HL-60/S4 treated with retinoic acid at 250 ng/mL for 4 days and 3 days (cell line): ENCODE results near the gene SCIMP.
"Not testable (repeated sequence)": the region's sequence is repeated elsewhere in the genome, so short reads cannot be mapped to it uniquely, and the experiment has no call there.

Source experiments
- in situ Hi-C: fragments of 300-500 bp; cut with MboI; formaldehyde crosslinking; loops from 2 replicates; pipeline ENCODE4 v1.7.0; 2022; ENCODE audit warnings: low sequenced_read_pairs

SCIMP gene

GRCh38 chr17:5234645-5235576 is at the start of gene SCIMP:
Gene SCIMP, minus strand, starts transcription at chr17:5234860. Its CDS starts 105 bp downstream, at chr17:5234755.
- in situ Hi-C loops: no loop called here

- in situ Hi-C loops: no loop called here
These were observed 49.1 kb upstream of the SCIMP start for GRCh38 chr17:5283571-5284315.

- in situ Hi-C loops: no loop called here
These were observed 48.1 kb upstream of the SCIMP start for GRCh38 chr17:5282642-5283217.

GRCh38 chr17:5281814-5282641 is 47.4 kb upstream of the SCIMP start, which contains the start of gene RABEP1:
Gene RABEP1, plus strand, starts transcription at chr17:5282284. Its CDS starts 203 bp downstream, at chr17:5282487.
- in situ Hi-C loops: no loop called here

GRCh38 chr17:5272322-5272721 is 37.7 kb upstream of the SCIMP start:
- in situ Hi-C loops: no loop called here

- in situ Hi-C loops: no loop called here
These were observed 34.7 kb upstream of the SCIMP start for GRCh38 chr17:5269241-5269960.

- in situ Hi-C loops: no loop called here
These were observed 30.2 kb upstream of the SCIMP start for GRCh38 chr17:5264893-5265292.

- in situ Hi-C loops: no loop called here
These were observed 28.8 kb upstream of the SCIMP start for GRCh38 chr17:5263441-5263840.

- in situ Hi-C loops: no loop called here
These were observed 27.8 kb upstream of the SCIMP start for GRCh38 chr17:5262416-5262991.

GRCh38 chr17:5260542-5260941 is 25.9 kb upstream of the SCIMP start:
- in situ Hi-C loops: no loop called here

- in situ Hi-C loops: no loop called here
These were observed 22.5 kb upstream of the SCIMP start for GRCh38 chr17:5257124-5257523.

GRCh38 chr17:5254903-5255521 is 20.4 kb upstream of the SCIMP start:
- in situ Hi-C loops: no loop called here

- in situ Hi-C loops: no loop called here
These were observed 19.8 kb upstream of the SCIMP start for GRCh38 chr17:5254414-5254813.

GRCh38 chr17:5249615-5250014 is 15.0 kb upstream of the SCIMP start:
- in situ Hi-C loops: no loop called here

- in situ Hi-C loops: no loop called here
These were observed 14.3 kb upstream of the SCIMP start for GRCh38 chr17:5248821-5249479.

- in situ Hi-C loops: no loop called here
These were observed 13.0 kb upstream of the SCIMP start for GRCh38 chr17:5247621-5248020.

- in situ Hi-C loops: no loop called here
These were observed 7.4 kb upstream of the SCIMP start for GRCh38 chr17:5241861-5242671.

GRCh38 chr17:5239769-5240168 is 5.1 kb upstream of the SCIMP start:
- in situ Hi-C loops: not testable (repeated sequence)
